B cell (primary cell): ENCODE measurements around the gene BRME1.

ENCODE experiments used
- CTCF ChIP-seq: fragments of 200-600 bp; IDR thresholded peaks from one replicate; pipeline ENCODE4 v1.8.0; 2022; ENCODE audit warnings: antibody characterized with exemption, mild to moderate bottlenecking
- EZH2 ChIP-seq: IDR thresholded peaks from 2 replicates; pipeline ENCODE4 v1.6.1; 2012; ENCODE audit warnings: borderline replicate concordance, low read depth, mild to moderate bottlenecking, moderate library complexity, low read length; ENCODE audit not compliant: insufficient read depth, poor library complexity, severe bottlenecking

- TF ChIP-seq CTCF (no peak), EZH2 (no peak)
Measured at GRCh38 chr19:13876834-13877233, 29.1 kb downstream of the BRME1 start, which contains the start of gene NANOS3.
